ENCODE data around the gene CACNA1B. TPM values are rescaled to one million over a fixed set of nuclear protein-coding genes. Genes with fewer than 3 reads are reported as not detected.

CACNA1B gene
- polyA plus RNA-seq, 2 of the 4 experiments (the other 2 are of a cell fraction), result 0.03 to 0.06 TPM

DNA sequence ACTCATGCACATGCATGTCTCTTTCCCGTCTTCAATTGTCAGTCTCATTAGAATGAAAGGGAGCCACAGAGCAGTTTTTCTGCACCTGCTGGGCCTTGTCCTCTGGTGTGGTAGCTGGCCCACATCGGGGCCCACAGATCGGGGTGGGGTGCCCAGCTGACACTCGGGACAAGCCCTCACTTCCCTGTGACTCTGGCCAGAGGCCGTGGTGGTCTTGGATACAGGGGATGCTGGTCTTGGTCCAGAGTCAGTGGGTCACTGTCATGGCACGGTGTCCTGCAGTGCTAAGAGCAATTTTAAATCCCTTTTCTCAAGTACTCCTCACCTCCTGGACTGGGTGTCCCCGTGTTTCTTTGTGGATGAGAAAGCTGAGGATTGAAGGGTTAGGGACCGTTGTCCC lies 193.2 kb downstream of the CACNA1B start:
- H3K4me3 ChIP-seq, result no peak overlapping the region
- no peak for ATAC-seq
- TF ChIP-seq GATA3 (IDR thresholded peaks at IDR 0.05; ENCODE audit: borderline replicate concordance) (no peak), NPAS2 (CRISPR knock-in tag; IDR thresholded peaks at IDR 0.05; ENCODE audit: borderline replicate concordance) (no peak), ZC3H11A (IDR thresholded peaks at IDR 0.05) (no peak), KDM1A (IDR thresholded peaks at IDR 0.05; ENCODE audit: low read depth) (no peak), ZSCAN20 (CRISPR knock-in tag; IDR thresholded peaks at IDR 0.05) (no peak)
- TF ChIP-seq, protein P1, sequence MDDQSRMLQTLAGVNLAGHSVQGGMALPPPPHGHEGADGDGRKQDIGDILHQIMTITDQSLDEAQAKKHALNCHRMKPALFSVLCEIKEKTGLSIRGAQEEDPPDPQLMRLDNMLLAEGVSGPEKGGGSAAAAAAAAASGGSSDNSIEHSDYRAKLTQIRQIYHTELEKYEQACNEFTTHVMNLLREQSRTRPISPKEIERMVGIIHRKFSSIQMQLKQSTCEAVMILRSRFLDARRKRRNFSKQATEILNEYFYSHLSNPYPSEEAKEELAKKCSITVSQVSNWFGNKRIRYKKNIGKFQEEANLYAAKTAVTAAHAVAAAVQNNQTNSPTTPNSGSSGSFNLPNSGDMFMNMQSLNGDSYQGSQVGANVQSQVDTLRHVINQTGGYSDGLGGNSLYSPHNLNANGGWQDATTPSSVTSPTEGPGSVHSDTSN (IDR thresholded peaks at IDR 0.05), result no peak
- H3K9me3 ChIP-seq, result no peaks in the 10 kb centered on the region
- ChIA-PET POLR2A (no interaction called here), CTCF (interaction anchor here (1.0 kb wide), 1 partner anchor 18 kb away, joined by 3 read pairs; no protein-coding TSS in a partner anchor)
- H3K4me2 ChIP-seq, result no peak overlapping the region
- H3K4me1 ChIP-seq, result no peaks in the 10 kb centered on the region
- FAIRE-seq, result no peak
- DNase-seq (ENCODE audit: low read depth in 1 of 2, low spot score in 1 of 2), result no peak
- WGBS (ENCODE audit: missing lambda C conversion rate), result 18% methylated on average over 8 of the region's 8 CpGs
- H3K27ac ChIP-seq, result no peak overlapping the region

DNA sequence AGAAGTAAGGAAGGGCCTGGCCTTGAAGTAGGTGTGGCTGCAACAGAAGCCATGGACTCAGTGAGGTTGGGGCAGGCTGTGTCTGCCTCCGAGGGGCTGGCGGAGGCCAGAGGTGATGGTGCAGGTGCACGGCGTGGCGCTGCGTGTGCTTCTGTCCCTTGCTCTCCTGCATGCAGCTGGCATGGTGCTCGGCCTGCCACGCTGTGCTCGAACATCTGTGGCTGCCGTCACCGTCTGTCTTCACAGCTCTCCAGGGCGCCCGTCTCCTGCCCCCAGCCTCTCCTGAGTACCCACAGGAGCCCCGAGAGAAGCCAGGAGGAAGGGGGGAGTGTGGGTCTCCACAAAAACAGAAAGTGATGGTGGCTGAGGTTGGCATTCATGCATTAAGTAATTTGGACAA lies 193.7 kb downstream of the CACNA1B start:
- ATAC-seq, result no peak
- DNase-seq (ENCODE audit: low read depth in 1 of 2, low spot score in 1 of 2), result no peak
- H3K4me1 ChIP-seq, result no peaks in the 10 kb centered on the region
- 64% methylated on average over 14 of the region's 14 CpGs for WGBS (ENCODE audit: missing lambda C conversion rate)
- no peak overlapping the region for H3K4me3 ChIP-seq
- FAIRE-seq, result no peak
- ChIA-PET POLR2A (no interaction called here), CTCF (interaction anchor here (0.9 to 1.0 kb wide), 2 partner anchors 9 to 19 kb away, joined by 3 read pairs; no protein-coding TSS in a partner anchor)
- H3K4me2 ChIP-seq, result no peak overlapping the region
- H3K27ac ChIP-seq, result no peak overlapping the region
- no peaks in the 10 kb centered on the region for H3K9me3 ChIP-seq
- TF ChIP-seq SREBF2 (IDR thresholded peaks at IDR 0.05) (no peak), EHMT2 (IDR thresholded peaks at IDR 0.05; ENCODE audit: low read depth) (no peak), HOXB13 (CRISPR knock-in tag; IDR thresholded peaks at IDR 0.05; ENCODE audit: low read depth) (no peak), MAFK (IDR thresholded peaks at IDR 0.05; ENCODE audit: partially characterized antibody) (no peak), JUNB (IDR thresholded peaks at IDR 0.05) (no peak), ESRRA (IDR thresholded peaks at IDR 0.05; ENCODE audit: borderline replicate concordance, low read length) (no peak), HDAC2 (IDR thresholded peaks at IDR 0.05) (no peak), CHD4 (IDR thresholded peaks at IDR 0.05; ENCODE audit: borderline replicate concordance) (no peak), NFE2L2 (conservative IDR thresholded peaks at IDR 0.05; ENCODE audit: low read length) (no peak), ZFP36 (IDR thresholded peaks at IDR 0.05; ENCODE audit: borderline replicate concordance, partially characterized antibody) (no peak), RCOR1 (IDR thresholded peaks at IDR 0.05; ENCODE audit: low read depth, low read length) (no peak), POLR2A (IDR thresholded peaks at IDR 0.05; ENCODE audit: low read length) (no peak), PHF8 (IDR thresholded peaks at IDR 0.05; ENCODE audit: borderline replicate concordance, low read depth) (no peak), SMC3 (IDR thresholded peaks at IDR 0.05) (no peak), EHF (CRISPR knock-in tag; IDR thresholded peaks at IDR 0.05) (no peak), RARB (CRISPR knock-in tag; IDR thresholded peaks at IDR 0.05) (no peak), BHLHE40 (IDR thresholded peaks at IDR 0.05; ENCODE audit: low read depth, low read length) (no peak)
- TF ChIP-seq, protein P2, sequence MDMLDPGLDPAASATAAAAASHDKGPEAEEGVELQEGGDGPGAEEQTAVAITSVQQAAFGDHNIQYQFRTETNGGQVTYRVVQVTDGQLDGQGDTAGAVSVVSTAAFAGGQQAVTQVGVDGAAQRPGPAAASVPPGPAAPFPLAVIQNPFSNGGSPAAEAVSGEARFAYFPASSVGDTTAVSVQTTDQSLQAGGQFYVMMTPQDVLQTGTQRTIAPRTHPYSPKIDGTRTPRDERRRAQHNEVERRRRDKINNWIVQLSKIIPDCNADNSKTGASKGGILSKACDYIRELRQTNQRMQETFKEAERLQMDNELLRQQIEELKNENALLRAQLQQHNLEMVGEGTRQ (IDR thresholded peaks at IDR 0.05), result no peak

DNA sequence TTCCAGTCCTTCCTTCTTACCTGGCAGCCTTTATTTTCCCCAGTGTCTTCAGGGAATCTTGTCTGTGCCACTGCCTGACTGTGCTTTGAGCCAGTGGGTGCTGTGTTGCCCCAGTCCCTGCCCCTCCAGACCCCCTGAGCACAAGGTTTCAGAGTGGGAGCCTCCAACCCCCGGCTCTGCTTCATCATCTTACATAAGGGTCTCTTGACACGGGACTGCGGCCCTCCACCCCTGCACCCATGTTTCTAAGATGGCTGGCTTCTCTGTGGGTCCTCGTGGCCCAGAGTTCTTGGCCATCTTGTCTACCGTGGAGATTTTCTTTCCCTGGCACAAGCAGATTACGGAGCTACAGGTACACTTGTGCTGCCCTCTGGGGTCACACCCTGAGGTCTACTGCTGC lies 194.1 kb downstream of the CACNA1B start:
- H3K27ac ChIP-seq, result no peak overlapping the region
- ChIA-PET POLR2A (no interaction called here), CTCF (interaction anchor here (0.9 kb wide), 1 partner anchor 9 kb away, joined by 3 read pairs; no protein-coding TSS in a partner anchor)
- H3K4me2 ChIP-seq, result no peak overlapping the region
- FAIRE-seq (no peak), DNase-seq (ENCODE audit: low read depth in 1 of 2, low spot score in 1 of 2) (no peak), ATAC-seq (no peak)
- H3K4me1 ChIP-seq, result no peaks in the 10 kb centered on the region
- 54% methylated on average over 5 of the region's 6 CpGs for WGBS (ENCODE audit: missing lambda C conversion rate)
- H3K9me3 ChIP-seq, result no peaks in the 10 kb centered on the region
- H3K4me3 ChIP-seq, result no peak overlapping the region
- TF ChIP-seq, protein P3, sequence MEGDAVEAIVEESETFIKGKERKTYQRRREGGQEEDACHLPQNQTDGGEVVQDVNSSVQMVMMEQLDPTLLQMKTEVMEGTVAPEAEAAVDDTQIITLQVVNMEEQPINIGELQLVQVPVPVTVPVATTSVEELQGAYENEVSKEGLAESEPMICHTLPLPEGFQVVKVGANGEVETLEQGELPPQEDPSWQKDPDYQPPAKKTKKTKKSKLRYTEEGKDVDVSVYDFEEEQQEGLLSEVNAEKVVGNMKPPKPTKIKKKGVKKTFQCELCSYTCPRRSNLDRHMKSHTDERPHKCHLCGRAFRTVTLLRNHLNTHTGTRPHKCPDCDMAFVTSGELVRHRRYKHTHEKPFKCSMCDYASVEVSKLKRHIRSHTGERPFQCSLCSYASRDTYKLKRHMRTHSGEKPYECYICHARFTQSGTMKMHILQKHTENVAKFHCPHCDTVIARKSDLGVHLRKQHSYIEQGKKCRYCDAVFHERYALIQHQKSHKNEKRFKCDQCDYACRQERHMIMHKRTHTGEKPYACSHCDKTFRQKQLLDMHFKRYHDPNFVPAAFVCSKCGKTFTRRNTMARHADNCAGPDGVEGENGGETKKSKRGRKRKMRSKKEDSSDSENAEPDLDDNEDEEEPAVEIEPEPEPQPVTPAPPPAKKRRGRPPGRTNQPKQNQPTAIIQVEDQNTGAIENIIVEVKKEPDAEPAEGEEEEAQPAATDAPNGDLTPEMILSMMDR (IDR thresholded peaks at IDR 0.05), result no peak
- TF ChIP-seq TFCP2L1 (CRISPR knock-in tag; IDR thresholded peaks at IDR 0.05) (no peak), RAD21 (conservative IDR thresholded peaks at IDR 0.05 in 1 of 2, IDR thresholded peaks at IDR 0.05 in 1 of 2) (no peak), CBX2 (IDR thresholded peaks at IDR 0.05; ENCODE audit: borderline replicate concordance, low read depth) (no peak), CBX8 (IDR thresholded peaks at IDR 0.05) (no peak), CHD4 (IDR thresholded peaks at IDR 0.05; ENCODE audit: borderline replicate concordance) (no peak)
- TF ChIP-seq, protein P4, sequence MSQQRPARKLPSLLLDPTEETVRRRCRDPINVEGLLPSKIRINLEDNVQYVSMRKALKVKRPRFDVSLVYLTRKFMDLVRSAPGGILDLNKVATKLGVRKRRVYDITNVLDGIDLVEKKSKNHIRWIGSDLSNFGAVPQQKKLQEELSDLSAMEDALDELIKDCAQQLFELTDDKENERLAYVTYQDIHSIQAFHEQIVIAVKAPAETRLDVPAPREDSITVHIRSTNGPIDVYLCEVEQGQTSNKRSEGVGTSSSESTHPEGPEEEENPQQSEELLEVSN (IDR thresholded peaks at IDR 0.05; ENCODE audit: borderline replicate concordance, low read depth), result no peak
- TF ChIP-seq, protein P5, sequence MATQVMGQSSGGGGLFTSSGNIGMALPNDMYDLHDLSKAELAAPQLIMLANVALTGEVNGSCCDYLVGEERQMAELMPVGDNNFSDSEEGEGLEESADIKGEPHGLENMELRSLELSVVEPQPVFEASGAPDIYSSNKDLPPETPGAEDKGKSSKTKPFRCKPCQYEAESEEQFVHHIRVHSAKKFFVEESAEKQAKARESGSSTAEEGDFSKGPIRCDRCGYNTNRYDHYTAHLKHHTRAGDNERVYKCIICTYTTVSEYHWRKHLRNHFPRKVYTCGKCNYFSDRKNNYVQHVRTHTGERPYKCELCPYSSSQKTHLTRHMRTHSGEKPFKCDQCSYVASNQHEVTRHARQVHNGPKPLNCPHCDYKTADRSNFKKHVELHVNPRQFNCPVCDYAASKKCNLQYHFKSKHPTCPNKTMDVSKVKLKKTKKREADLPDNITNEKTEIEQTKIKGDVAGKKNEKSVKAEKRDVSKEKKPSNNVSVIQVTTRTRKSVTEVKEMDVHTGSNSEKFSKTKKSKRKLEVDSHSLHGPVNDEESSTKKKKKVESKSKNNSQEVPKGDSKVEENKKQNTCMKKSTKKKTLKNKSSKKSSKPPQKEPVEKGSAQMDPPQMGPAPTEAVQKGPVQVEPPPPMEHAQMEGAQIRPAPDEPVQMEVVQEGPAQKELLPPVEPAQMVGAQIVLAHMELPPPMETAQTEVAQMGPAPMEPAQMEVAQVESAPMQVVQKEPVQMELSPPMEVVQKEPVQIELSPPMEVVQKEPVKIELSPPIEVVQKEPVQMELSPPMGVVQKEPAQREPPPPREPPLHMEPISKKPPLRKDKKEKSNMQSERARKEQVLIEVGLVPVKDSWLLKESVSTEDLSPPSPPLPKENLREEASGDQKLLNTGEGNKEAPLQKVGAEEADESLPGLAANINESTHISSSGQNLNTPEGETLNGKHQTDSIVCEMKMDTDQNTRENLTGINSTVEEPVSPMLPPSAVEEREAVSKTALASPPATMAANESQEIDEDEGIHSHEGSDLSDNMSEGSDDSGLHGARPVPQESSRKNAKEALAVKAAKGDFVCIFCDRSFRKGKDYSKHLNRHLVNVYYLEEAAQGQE (IDR thresholded peaks at IDR 0.05), result no peak
